IPS DF 19.7 (cell line): ENCODE data around the gene GHITM.

Source experiments
- DNase-seq: peaks from one replicate; pipeline ENCODE4 v3.0.0-alpha.2; 2013; ENCODE audit warnings: low read depth, low spot score

The GHITM gene

GRCh38 chr10:84200537-84201243 lies 61.4 kb downstream of the GHITM start:
- DNase-seq, result no peak

- DNase-seq, result no peak
Observed at GRCh38 chr10:84201244-84201606, 61.9 kb downstream of the GHITM start.

- no peak for DNase-seq
Observed at GRCh38 chr10:84201682-84202081, 62.4 kb downstream of the GHITM start.

DNA sequence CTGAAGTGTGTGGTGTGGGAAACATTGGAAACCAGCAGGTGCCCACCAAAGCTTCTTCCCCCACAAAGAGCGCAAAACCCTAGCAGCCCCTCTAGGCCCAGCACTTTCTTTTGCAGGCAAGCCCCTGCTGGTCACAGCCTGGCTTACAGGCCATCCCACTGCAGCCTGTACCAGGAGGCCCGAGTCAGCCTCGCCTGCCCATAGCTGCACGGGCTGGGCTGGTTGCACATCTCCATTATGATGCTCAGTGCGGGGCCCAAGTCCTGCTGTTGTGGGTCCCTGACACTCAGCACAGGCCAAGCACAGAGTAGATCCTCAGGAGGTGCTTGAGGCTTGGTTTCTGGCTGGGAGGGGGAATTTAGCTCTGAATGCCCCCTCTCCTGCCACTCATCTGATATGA lies 63.0 kb downstream of the GHITM start:
- DNase-seq, result no peak
